Fibroblast of skin of back (primary cell): ENCODE data around the gene AGAP1.

Source experiments
- DNase-seq: peaks from one replicate; pipeline ENCODE4 v3.0.0-alpha.2; 2013

The AGAP1 gene

DNA sequence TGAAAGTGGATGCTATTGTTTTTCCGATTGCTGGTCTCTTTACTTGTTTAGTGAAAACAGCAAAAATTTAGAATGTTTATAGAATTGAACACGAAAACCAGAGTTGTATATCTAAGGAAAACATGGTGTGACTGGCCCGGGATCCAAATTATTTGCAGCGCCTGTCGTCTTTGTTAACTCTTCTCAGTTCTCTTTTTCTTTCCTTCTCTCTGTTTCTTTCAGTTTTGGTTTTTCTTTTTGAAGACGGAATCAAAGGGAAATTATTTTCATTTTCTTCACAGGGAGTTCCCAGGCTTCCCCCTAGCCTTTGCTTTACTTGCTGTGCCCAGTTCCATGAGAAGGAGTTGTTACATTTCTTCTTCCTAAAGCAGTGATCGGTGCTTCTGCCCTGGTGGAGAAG is 76.0 kb downstream of the AGAP1 start:
- no peak for DNase-seq

DNA sequence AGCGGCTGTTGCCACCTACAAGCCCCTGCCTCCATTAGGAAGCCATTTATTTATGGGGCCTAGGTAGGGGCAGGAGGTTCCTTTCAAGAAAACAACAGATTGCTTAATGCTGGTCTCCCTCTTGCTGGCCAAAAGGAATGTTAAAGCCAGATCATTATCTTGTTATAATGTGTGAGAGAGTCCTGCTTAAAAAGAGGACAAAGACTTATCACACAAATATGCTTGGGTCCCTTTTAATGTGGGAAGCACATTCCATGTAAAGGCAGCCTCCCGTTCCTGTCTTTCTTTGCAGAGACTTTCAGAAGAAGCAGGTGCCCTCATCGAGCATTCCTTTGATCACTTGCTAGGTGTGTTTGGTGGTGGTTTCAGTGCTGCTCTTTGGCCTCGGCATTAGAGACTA is 76.4 kb downstream of the AGAP1 start:
- peak; percentile 33 for DNase-seq

DNA sequence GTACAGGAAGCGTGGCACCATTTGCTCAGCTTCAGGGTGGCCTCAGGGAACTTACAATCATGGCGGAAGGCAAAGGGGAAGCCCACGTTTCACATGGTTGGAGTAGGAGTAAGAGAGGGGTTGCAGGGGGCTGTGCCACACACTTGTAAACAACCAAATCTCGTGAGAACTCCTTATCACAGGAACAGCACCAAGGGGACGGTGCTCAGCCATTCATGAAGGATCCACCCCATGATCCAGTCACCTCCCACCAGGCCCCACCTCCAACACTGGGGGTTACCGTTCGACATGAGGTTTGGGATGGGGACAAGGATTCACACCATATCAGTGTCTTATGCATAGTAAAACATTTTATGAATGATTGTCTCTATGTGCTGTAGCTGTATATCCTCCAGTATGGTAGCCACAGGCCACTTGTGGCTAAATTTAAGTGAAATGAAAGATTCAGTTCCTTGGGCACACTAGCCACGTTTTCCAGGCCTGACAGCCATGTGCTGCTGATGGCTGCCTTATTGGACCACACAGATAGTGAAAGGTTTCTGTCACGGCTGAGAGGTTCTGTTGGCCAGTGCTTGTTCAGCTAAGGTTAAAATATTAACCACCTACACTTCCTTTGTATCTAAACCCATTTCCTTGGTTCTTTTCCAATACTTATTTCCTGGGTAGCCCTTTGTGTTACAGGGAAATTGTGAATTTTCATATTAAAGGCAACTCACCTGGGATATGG is 77.3 kb downstream of the AGAP1 start:
- no peak for DNase-seq

DNA sequence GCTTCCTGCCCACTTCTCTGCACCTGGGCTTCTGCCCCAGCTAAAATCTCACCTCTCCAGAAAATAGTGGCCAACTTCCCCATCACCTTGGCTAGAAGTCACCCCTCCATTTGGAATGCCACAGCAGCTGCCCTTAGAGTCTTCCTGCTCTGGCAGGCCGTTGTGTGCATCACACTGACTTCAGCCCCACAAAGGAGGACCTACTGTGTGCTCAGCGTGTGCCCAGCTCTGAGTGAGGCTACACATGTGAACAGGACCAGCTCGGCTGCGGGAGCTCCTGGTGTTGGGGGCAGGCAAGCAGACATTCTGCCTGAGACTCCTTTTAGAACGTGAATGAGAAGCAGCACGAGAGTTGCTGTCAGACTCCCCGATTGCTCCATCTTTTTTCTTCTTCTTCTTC is 78.7 kb downstream of the AGAP1 start:
- DNase-seq, result no peak

DNA sequence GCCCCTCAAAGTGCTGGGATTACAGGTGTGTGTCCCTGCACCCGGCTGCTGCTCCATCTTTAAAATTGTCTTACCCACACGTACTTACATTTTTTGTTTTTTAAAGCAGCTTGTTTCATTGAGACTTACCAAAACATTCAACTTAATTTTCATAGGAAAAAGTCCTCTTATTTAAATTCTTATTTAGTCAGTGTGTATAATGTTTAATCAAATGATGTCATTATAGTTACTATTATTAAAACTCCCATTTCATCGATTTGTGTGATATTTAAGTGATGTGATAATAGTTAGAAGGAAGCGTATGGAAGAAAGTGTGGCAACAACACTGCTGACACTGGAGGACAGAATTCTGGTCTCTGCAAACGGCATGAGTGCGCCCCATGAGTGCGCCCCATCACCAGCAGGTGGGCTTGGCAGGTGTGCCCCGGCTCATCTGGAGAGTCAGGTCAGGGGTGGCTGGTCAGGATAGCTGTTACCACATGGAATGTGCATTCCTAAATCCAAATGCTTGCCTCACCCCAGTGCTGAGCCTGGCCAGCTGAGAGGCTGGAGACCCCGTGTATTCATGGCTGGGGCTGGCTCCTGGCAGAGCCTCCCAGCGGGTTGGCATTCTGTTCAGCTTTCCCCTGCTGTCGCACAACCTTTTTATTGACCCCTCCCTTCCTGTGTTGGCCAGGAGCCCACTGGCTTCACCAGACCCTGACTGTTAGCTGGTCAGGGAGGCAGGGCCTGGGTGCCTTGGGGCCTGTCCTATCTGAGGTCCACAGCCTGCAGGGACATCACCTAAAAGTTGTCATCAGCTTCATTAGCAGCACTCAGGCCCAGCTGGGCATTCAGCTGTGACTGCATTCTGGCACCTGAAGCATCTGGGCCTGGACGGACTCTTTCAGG is 79.7 kb downstream of the AGAP1 start:
- DNase-seq, result no peak

DNA sequence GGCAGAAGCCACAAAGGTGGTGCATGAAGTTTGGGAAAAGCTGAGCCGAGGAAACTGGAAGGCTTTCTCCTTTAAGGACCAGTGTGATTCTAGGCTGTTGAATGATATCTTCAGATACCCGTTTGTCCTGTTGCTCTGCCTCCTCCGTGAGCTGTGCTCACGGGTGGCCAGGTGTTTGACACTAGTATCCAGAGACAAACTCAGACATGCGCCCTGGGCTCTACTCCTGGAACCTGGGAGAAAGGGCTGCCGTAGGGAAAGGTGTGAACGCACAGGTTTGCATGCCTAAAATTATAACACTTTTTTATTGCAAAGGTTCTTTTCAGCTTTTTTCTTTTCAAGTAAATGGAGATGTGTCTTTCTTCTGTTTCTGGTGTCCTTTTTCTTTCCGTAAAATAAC is 81.6 kb downstream of the AGAP1 start:
- no peak for DNase-seq

DNA sequence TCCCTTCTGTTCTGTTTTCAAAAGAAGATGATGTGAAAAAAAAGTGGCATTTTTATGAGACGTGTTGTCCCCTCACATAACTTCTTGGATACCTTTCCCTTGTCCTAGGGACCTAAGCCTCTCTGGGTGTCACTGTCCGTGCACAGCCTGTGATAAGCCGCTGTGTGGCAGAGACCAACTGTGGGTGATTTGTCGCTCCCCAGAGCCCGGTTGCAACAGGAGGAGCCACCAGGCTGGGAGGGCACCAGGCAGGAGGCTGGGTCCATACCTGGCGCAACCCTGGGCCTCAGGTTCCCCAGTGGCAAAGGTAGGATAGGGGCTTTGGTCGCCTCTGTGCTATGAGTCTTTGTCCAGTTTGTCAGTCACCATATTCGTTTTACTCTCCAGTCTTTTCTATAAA is 82.1 kb downstream of the AGAP1 start:
- DNase-seq, result no peak

DNA sequence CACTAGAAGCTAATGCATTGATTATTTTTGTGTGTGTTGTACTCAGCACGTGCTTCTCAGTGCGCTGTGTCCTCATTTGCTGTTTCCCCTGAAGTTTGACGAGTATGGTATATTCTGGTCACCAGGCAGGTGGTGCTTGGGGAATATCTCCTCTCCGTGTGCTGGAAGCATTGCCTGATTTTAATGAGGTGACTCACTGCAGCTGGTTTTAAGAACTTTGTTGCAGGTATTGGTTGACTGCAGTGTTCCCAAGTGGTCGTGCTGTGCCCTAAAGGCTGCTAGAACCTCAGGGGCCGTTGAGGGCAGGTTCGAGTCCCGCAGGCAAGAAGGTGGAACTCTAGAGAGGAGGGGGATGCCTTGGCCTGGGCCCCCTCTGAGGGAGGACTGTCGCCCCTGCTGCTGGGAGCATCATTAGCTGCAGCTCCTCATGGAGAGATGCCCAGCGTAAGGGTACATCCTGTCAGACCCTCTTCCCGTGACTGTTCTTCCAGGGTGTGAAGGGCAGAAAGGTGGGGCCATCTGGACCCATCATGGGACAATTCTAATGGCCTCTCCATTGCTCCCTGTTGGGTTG is 82.6 kb downstream of the AGAP1 start:
- DNase-seq, result no peak

DNA sequence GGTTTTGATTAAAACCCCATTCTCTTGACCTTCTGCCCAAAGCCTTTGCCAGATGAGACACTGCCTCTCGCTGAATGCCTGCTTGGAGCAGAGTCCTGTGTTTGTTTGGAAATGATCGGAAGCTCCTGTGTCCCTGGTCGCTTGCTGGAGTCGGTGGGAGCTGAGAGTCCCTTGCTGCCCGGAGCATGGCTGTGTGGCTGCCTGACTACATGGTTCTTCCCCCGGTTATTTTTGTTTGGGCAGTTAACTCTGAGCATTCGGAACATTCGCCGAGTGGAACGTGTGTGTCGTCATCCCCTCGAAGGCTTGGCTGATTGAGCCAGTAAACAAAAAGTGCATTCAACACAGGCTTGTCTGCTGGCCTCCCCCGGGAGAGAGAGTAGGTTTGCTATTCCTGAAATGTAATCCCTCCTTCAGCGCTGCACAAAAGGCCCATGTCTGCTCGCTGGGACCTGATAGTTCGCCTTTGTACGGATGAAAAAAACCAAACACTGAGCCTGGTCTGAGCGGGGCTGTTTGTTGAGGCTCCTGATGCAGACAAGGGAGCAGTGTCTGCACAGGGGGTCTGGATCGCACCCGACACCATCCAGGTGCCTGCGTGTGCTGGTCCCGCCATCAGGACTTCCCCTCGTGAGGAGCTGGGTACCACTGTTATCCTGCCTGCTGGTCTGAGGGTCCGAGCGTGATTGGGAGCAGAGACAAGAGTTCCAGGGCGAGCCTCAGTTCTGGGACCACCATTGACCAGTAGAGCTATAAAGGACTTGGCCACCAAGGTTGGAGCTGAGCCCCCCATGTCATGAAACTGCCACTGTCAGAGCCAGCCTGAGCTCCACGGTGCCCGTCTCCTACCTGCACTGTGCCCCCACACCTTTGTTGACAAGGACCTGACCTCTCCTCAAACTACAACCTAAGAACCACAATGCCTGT is 83.8 kb downstream of the AGAP1 start:
- no peak for DNase-seq

DNA sequence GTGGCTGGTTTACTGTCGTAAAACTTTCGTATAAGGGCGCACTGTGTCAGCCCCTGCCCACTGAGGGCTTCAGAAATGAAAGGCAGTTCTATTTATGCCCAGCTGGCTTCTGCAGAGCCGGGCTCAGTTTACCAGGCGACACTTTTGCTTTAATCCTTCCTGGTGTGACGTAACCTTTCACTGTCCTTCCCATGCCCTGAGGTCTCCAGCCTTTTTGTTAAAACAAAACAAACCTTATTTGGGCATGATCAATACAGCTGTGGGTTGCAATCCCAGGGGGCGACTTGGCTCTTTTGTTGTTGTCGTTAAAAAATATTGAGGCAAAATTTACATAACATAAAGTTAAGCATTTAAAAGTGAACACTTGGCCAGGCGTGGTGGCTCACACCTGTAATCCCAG is 85.3 kb downstream of the AGAP1 start:
- DNase-seq, result no peak

DNA sequence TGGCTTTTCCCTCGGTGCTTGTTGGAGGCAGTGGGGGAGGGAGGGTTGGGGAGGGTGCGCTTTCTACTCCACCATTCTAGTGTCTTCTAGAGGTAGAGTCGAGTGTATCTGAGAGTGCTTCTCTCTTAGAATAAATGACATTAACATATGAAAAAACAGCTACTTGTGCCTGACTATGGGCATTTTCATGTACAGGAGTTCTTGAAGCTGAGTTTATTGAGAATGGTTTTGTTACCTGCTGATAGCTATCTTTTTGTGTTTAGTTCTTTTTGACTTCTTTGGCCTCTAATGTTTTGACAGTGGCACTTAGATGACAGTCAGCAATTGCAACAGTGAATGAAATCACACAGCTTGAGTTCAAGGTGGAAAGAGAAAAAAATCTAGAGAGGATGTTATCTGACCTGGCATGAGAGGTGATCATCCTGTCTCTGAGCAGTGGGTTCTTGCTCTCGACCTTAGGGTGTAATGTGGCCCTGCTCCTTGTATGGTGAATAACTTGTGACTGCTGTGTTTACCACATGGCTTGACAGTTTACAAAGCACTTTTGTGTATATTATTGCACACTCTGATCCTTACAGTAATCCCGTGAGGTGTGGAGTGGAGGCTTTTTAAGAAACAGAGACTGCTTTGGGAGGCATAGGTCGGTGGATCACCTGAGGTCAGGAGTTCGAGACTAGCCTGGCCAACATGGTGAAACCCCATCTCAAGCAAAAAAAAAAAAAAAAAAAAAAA is 86.7 kb downstream of the AGAP1 start:
- DNase-seq, result no peak

DNA sequence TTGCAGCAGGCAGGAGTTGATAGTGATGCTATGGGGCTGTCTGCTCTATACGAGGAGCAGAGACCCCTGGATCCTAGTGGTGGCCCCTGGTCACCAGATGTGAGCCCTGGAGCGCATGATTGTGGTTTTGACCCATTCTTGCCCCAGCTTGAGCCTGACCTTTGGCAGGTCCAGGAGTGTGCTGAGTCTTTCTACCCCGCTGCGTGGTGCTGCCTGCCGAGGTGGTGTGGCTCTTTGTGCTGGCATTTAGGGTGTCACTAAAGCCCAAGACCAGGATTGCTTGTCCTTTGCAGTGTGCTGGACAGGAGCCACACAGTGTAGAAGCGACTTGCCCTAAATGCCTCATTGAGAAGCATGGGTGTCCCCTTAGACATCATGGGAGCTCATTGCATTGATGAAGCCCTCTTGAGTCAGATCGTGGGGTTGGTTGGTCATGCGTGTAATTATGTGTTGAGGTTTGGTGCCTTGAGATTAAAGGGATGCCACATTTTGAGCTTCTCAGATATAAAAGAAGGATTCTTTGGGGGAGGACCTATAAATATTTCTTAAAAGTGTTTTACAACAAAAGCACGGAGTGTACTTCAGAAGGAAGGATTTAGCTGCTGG is 88.3 kb downstream of the AGAP1 start:
- DNase-seq, result no peak

DNA sequence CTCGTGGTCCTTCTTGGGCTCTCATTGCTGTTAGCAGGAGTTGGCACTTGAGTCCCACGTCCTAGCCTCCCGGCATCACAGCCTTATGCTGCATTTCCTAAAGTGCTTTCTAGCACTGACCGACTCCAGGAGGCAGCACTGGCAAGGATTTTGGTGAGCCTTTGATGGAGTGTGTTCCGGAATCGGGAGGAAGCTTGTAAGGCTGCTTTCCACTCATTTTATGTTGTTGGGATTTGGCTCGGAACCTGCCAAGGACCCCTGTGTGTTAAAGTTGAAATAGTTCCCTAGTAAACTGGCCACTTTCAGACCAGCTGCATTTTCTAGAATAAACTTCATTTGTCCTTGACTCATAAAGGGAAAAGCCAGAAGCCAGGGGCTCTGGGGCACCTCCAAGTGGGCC is 88.9 kb downstream of the AGAP1 start:
- no peak for DNase-seq

DNA sequence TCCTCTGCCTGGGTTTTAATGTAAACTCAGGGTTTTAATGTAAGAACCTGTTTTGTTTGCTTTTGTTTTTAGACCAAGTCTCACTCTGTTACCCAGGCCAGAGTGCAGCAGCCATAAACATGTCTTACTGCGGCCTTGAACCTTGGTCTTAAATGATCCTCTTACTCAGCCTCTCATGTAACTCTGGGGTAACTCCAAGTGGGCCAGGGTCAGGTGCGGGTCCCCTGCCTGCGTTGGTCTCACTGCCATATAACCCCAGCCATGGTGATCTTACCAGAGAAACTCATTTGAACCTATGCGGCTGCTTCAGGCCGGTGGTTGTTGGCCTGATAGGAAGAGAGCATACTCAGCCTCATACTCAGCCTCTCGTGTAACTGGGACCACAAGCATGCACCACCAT is 89.3 kb downstream of the AGAP1 start:
- no peak for DNase-seq

DNA sequence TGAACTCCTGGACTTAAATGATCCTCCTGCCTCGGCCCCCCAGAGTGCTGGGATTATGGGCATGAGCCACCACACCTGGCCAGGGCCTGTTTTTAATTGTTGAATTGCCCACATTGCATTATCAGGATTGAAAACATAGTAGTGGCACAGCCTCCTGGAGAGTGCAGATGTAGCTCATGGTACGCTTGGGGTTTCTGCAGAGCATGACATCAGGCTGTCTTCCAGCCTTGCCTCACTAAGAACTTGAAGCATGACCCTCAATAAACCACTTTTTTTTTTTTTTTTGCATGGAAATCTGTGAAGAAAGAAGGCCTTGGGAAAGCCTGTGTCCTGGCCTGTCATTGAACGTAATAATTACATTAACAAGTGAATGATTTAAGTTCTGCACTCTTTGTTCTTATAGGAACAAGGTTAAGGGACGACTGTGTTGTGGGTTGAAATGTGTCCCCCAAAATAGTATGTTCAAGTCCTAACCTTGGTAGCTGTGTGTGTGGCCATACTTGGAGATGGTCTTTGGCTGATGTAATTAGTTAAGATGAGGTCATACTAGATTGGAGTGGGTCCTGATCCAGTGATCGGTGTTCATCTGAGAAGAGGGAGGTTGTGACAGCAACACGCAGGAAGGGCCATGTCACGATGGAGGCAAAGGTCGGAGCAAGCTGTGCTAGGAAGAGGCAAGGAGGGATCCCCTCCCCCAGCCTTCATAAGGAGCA is 90.2 kb downstream of the AGAP1 start:
- DNase-seq, result no peak

DNA sequence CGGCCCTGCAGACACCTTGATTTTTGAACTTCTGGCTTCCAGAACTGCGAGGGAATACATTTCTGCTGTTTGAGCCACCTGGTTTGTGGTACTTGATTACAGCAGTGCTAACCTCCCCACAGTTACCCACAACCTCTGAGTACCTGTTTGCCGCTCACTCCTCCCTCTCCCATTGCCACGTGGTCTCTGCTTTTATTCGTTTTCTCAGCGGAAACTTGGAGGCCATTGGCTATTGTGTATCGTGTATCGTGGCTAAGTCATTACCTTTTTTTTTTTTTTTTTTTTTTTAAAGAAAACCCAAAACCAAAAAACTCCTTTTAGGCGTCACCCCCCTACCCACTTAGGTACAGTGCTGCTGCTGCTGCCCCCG is 90.8 kb downstream of the AGAP1 start:
- DNase-seq, result no peak

DNA sequence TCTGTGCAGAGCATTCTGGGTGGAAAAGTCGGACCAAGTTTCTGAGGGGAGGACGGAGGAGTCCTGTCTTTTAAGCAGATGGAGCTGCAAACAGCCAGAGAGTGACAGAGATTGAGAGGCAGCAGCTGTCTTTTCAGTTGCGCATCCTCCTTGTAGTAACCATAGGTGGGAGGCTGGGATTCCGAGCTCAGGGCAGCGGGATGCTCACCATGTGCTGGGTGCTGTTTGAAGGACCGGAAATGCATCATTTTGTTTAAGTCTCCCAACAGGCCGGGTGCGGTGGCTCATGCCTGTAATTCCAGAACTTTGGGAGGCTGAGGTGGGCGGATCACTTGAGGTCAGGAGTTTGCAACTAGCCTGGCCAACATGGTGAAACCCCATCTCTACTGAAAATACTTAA is 93.4 kb downstream of the AGAP1 start:
- no peak for DNase-seq

DNA sequence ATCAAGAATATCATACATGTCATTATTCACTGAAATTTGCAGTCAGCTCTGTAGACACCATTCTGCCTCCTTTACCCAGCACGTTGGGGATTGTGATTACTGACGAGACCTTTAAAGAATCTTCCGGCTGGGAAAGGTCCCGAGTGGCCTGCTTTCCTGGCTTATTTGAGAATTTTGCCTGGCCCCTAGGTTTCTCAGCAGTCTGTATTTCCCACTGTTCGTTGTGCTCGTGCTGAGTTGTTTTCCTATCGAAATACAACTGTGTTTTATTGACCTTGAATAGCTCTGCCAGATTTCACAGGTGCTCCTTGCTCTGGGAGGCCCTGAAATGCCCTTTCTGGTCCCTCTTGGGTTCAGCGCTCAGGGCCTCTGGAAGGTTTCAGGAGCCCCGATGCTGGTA is 94.9 kb downstream of the AGAP1 start:
- no peak for DNase-seq

DNA sequence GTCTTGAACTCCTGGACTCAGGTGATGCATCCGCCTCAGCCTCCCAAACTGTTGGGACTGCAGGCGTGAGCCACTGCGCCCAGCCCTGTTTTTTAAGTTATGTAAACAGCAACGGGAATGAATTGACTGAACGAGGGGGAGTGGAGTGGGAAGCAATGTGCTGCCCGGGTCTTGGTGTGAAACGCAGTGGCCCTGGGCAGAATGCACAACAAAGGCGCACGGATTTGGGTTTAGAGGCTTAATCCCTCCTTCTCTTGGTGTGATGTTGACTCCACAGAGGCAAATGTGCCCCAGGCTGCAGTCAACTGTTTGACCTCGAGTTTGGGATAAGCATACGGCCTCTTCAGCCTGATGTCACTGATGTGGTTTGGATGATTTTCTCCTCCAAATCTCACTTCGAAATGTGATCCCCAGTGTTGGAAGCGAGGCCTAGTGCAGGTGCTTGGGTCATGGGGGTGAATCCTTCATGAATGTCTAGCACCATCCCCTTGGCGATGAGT is 97.4 kb downstream of the AGAP1 start:
- DNase-seq, result no peak

DNA sequence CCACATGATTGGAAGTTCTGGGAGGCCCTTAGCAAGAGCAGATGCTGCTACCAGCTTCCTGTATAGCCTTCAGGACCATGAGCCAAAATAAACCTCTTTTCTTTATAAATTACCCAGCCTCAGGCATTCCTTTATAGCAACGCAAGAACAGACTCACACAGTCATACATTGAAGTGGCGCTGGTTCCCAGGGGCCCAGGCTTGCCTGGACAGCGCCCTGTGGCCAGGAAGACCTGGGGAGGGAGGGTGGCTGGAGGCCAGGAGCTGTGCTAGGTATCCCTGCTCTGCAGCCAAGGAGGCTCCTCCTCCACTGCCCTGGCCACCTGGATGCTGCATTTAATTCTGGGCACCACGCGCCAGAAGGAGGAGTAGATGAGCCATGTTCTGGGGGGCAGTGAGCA is 98.1 kb downstream of the AGAP1 start:
- DNase-seq, result peak; percentile 55

DNA sequence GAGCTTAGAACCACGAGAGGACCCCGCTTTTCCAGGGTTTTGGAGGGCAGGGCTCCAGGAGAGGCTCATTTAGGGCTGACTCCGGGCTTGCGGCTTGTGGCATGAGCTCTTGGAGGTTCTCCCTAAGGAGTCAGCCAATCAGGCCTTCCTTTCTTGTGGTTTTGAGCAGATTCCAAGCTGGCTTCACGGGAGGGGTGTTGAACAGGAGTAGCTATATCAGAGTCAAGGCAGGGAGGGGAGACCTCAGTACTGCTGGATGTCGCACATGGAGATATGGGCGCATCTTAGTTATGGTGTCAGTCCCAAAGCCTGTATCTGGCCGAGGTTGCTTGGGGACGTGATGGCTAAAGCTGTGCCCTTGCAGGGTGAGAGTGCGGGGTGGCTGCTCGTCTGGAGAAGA is 98.6 kb downstream of the AGAP1 start:
- no peak for DNase-seq
